CD4-positive, alpha-beta memory T cell (primary cell): ENCODE data around the gene RAB39A. TPM values are rescaled to one million over a fixed set of nuclear protein-coding genes. Genes with fewer than 3 reads are reported as not detected.

Experiments
- CTCF ChIA-PET: fragments of 350-600 bp; sonication (Branson Sonifier 250); formaldehyde crosslinking; loops from one replicate; lab custom pipeline; 2021; ENCODE audit warnings: inconsistent platforms; ENCODE audit not compliant: partially characterized antibody; lab: Charles Lee
- POLR2A ChIA-PET: fragments of 350-600 bp; sonication (Branson Sonifier 250); formaldehyde crosslinking; loops from one replicate; lab custom pipeline; 2021; ENCODE audit not compliant: partially characterized antibody; lab: Charles Lee
- DNase-seq, 5 donors: peaks; one replicate each; pipeline versions ENCODE4 v3.0.0 to v3.0.0-alpha.2; 2020 to 2022; ENCODE audit warnings: mixed read lengths in 1 of 5
- H3K27ac ChIP-seq: one replicate; pipeline ENCODE4 v1.7.0; 2013; ENCODE audit warnings: low read depth, low read length
- H3K27me3 ChIP-seq: 2 replicates; pipeline ENCODE4 v1.7.0; 2013; ENCODE audit warnings: mild to moderate bottlenecking, low read length, moderate library complexity; ENCODE audit not compliant: insufficient read depth
- H3K36me3 ChIP-seq: 2 replicates; pipeline ENCODE4 v1.7.0; 2013; ENCODE audit warnings: mild to moderate bottlenecking, low read length, moderate library complexity; ENCODE audit not compliant: insufficient read depth
- H3K4me1 ChIP-seq: 2 replicates; pipeline ENCODE4 v1.7.0; 2013; ENCODE audit warnings: mild to moderate bottlenecking, low read length, moderate library complexity; ENCODE audit not compliant: insufficient read depth
- H3K4me3 ChIP-seq, 2 donors: one replicate each; pipeline ENCODE4 v1.7.0; 2013; ENCODE audit warnings: low read length in 2 of 2, mild to moderate bottlenecking in 1 of 2
- H3K9me3 ChIP-seq, 2 donors: one replicate each; pipeline ENCODE4 v1.7.0; 2013; ENCODE audit warnings: low read length in 2 of 2, control low read depth in 1 of 2; ENCODE audit not compliant: control insufficient read depth in 1 of 2
- H3K27ac Mint-ChIP-seq, 7 donors: one replicate each; pipeline ENCODE4 v1.8.0; 2020 to 2021; ENCODE audit warnings: mixed read lengths in 7 of 7, mild to moderate bottlenecking in 6 of 7, inconsistent platforms in 3 of 7, moderate library complexity in 3 of 7
- H3K27me3 Mint-ChIP-seq, 2 donors: one replicate each; pipeline ENCODE4 v1.8.0; 2020 to 2021; ENCODE audit warnings: mixed read lengths in 2 of 2
- H3K36me3 Mint-ChIP-seq, 2 donors: one replicate each; pipeline ENCODE4 v1.8.0; 2020 to 2021; ENCODE audit warnings: mixed read lengths in 2 of 2, inconsistent platforms in 1 of 2, mild to moderate bottlenecking in 1 of 2
- H3K4me1 Mint-ChIP-seq, 4 donors: one replicate each; pipeline ENCODE4 v1.8.0; 2020 to 2021; ENCODE audit warnings: mixed read lengths in 4 of 4, mild to moderate bottlenecking in 1 of 4
- H3K4me3 Mint-ChIP-seq, 8 donors: one replicate each; pipeline ENCODE4 v1.8.0; 2020 to 2021; ENCODE audit warnings: mixed read lengths in 8 of 8, mild to moderate bottlenecking in 7 of 8, moderate library complexity in 6 of 8, inconsistent platforms in 3 of 8
- H3K9me3 Mint-ChIP-seq, 8 donors: one replicate each; pipeline ENCODE4 v1.8.0; 2020 to 2021; ENCODE audit warnings: mixed read lengths in 8 of 8, mild to moderate bottlenecking in 5 of 8, inconsistent platforms in 3 of 8, moderate library complexity in 1 of 8
- intact Hi-C: fragments of 100-400 bp; cut with micrococcal nuclease; formaldehyde crosslinking; loops from one replicate; pipeline ENCODE4 v1.15.1; 2023
- polyA plus RNA-seq, 2 donors: library from polyadenylated mRNA; unstranded; fragments of 300-500 nt; fragmentation: Illumina TruSeq; gene quantifications; one replicate each; pipeline ENCODE4 v1.2.3, GENCODE V29; 2021
- total RNA-seq, 2 experiments: library from RNA; stranded (reverse); gene quantifications; one replicate each; pipeline ENCODE4 v1.2.3, GENCODE V29; 2021

RAB39A gene
- total and polyA plus RNA-seq, 4 experiments from 2014 or later, result 0.17 TPM; not detected in 3

DNA sequence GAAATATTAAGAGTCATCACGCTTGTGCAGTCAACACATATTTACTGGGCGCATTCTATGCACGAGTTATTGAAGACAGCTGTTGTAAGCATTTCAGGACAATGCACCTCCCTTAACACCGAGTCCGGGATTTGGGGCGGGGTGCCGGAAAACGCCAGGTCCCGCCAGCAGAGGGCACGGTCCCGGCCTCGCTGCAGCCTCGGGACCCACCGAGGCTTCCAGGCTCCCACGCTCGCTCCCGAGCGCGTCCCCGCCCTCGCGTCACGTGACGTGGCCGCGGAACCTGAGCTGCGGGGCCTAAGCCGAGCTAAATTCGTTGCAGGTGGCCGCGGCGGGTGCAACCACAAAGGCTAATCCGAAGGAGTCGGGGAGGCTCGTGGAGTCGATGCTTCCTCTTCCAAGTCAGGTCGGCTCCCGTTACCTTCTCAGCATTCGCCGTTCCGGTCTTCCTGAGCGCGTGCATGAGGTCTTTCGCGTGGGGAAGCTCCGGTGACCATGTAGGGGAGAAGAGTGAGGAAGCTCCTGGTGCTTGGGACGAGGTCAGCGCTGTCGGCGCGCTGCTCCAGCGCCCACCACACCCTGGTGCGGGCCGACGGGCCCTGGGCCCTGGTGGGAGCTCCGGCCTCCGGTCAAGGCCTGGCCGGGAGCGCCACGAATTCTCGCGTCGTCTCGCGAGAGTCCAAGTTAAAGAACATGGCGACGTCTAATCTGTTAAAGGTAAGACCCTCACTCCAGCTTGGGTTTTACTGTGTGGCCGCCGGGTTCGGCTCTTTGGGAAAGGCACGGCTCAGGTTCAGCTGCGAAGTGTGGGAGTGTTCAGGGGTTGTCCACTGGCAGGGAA lies 80.6 kb downstream of the RAB39A start, which contains the start of gene CUL5:
Gene CUL5 (plus strand): TSS at position 243 of the 841 bp plus-strand sequence. CDS start 451 bp downstream, at position 694.
- peak within 1 kb of the TSS; percentile 96 for H3K27ac ChIP-seq
- Mint-ChIP-seq H3K4me3 (peak within 1 kb of the TSS; percentile 94 to 100 (median 99)), H3K4me1 (peaks cover 0 to 18% (median 14%) of the 10 kb centered on the region in 4 donors), H3K27ac (peak within 1 kb of the TSS; percentile 92 to 98 (median 97)), H3K36me3 (peaks cover 3 to 22% of the 10 kb centered on the region in 2 donors), H3K9me3 (no peaks in the 10 kb centered on the region), H3K27me3 (no peaks in the 10 kb centered on the region)
- DNase-seq, result peak; percentile 87 to 91 (median 89)
- peak within 1 kb of the TSS; percentile 98 to 100 for H3K4me3 ChIP-seq
- H3K36me3 ChIP-seq, result no peaks in the 10 kb centered on the region
- no peaks in the 10 kb centered on the region for H3K27me3 ChIP-seq
- no peaks in the 10 kb centered on the region for H3K9me3 ChIP-seq
- intact Hi-C loops, result loop anchor here (1.0 to 5.0 kb wide), 8 partner anchors 112 to 656 kb away; partner anchors contain the start of genes ACAT1, ALKBH8, ATM and C11orf65
- ChIA-PET POLR2A (interaction anchor here (0.8 to 1.7 kb wide), 14 partner anchors 9 to 656 kb away, joined by 3 to 10 read pairs (median 3); partner anchors contain the start of genes ACAT1, ATM, C11orf65 and DDX10), CTCF (interaction anchor here (0.7 to 2.1 kb wide), 21 partner anchors 9 to 726 kb away, joined by 3 to 15 read pairs (median 3); partner anchors contain the start of genes CWF19L2 and DDX10)
- peaks cover 48% of the 10 kb centered on the region for H3K4me1 ChIP-seq

DNA sequence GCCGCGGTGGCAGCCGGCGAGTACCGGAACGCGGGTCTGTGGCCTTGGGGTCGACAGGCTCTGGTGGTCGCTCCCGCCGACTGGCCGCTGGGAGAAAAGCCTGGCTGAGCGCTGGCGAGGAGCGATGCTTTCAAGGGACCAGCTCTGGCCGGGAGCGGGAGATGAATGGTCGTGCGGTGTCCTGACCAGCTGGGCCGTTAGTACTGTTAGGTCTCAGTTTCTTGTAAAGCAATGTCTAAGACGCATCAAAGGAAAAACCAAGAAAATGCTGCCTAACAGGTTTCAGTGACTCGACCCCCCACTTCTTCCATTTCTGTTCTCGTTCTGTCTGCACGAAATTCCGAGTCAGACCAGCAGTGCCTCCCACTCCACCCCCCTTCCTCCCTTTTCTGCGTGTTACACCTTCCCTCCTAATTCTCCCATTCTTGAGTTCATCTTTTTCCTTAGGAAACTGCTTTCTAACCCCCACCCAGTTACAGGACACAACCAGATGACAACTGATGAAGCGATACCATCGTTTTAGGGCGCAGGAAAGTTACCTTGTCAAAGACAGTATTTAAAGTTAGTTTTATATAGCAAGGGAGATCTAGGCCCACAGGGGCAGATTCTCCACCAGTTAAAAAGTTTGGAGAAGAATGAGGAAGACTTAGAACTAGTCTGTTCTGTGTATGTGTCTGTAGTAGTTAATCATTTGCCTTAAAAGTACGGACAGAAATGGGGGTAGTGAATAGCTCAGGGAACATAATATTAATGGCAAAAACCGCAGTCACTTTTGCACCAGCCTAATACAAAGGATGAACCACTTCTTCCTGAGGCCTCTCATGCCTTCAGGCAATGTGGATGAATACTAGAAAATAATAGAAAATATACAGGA lies 81.5 kb downstream of the RAB39A start:
- H3K27ac ChIP-seq, result peak overlapping the region; percentile 96
- H3K36me3 ChIP-seq, result no peaks in the 10 kb centered on the region
- no peaks in the 10 kb centered on the region for H3K27me3 ChIP-seq
- POLR2A ChIA-PET, result interaction anchor here (0.8 to 1.7 kb wide), 12 partner anchors 8 to 655 kb away, joined by 3 to 10 read pairs (median 4); partner anchors contain the start of genes ACAT1, ATM, C11orf65 and DDX10
- Mint-ChIP-seq H3K36me3 (peaks cover 3 to 22% of the 10 kb centered on the region in 2 donors), H3K27me3 (no peaks in the 10 kb centered on the region), H3K4me1 (peaks cover 0 to 18% (median 15%) of the 10 kb centered on the region in 4 donors), H3K9me3 (no peaks in the 10 kb centered on the region), H3K4me3 (peak overlapping the region; percentile 94 to 100 (median 99)), H3K27ac (peak overlapping the region; percentile 92 to 98 (median 97))
- no peak for DNase-seq
- peak overlapping the region; percentile 98 to 100 for H3K4me3 ChIP-seq
- H3K4me1 ChIP-seq, result peaks cover 55% of the 10 kb centered on the region
- CTCF ChIA-PET, result interaction anchor here (0.8 to 2.1 kb wide), 14 partner anchors 9 to 725 kb away, joined by 3 to 15 read pairs (median 3); partner anchors contain the start of gene DDX10
- intact Hi-C loops, result loop anchor here (1.0 to 5.0 kb wide), 6 partner anchors 111 to 655 kb away; partner anchors contain the start of genes ACAT1, ATM, C11orf65 and DDX10
- H3K9me3 ChIP-seq, result no peaks in the 10 kb centered on the region

DNA sequence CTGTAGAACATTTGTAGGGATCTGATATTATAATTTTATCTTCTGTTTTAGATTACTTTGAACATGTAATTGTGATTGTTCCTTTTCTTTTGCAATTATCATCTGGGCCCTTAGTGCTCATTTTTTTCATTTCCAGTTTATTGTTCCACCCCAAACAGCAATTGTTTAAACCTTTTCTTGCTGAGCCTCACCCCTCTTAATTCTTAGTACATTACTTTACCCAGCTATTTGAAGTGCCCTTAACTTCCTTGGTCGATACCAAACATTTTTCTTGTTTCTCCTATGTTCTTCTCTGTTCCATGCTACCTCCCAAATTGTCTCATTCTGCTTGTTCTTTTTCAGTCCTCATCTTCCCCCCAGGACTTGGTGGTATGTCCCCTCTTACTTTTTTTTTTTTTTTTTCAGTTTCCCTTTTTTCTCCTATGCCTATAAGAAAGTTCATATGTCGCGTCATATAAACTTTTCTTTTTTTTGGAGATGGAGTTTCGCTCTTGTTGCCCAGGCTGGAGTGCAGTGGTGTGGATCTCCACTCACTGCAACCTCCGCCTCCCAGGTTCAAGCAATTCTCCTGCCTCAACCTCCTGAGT lies 84.0 kb downstream of the RAB39A start:
- CTCF ChIA-PET, result interaction anchor here (1.3 kb wide), 1 partner anchor 21 kb away, joined by 4 read pairs; no protein-coding TSS in a partner anchor
- Mint-ChIP-seq H3K27me3 (no peaks in the 10 kb centered on the region), H3K4me3 (no peak overlapping the region), H3K36me3 (peaks cover 11 to 33% of the 10 kb centered on the region in 2 donors), H3K9me3 (no peaks in the 10 kb centered on the region), H3K27ac (no peak overlapping the region), H3K4me1 (peaks cover 24 to 38% (median 34%) of the 10 kb centered on the region in 4 donors)
- intact Hi-C loops, result no loop called here
- Histone ChIP-seq H3K9me3 (no peaks in the 10 kb centered on the region), H3K27me3 (no peaks in the 10 kb centered on the region), H3K36me3 (no peaks in the 10 kb centered on the region), H3K27ac (no peak overlapping the region), H3K4me1 (peaks cover 70% of the 10 kb centered on the region), H3K4me3 (no peak overlapping the region)
- POLR2A ChIA-PET, result no interaction called here
- DNase-seq, result no peak

Other genes starting within 250 kb of the RAB39A start
- not detected for gene SLN, start 216.4 kb upstream of the RAB39A start, total RNA-seq
- gene SLN, start 216.4 kb upstream of the RAB39A start, polyA plus RNA-seq, result not detected
- 1 to 10 TPM; 6.5 to 7.9 TPM for gene SLC35F2, start 69.7 kb upstream of the RAB39A start, total RNA-seq
- gene SLC35F2, start 69.7 kb upstream of the RAB39A start, polyA plus RNA-seq, result 10 to 100 TPM in 1 of 2 donors, 1 to 10 TPM in 1; 5.9 to 11.9 TPM
- 10 to 100 TPM; 37.3 to 38.9 TPM for gene CUL5, start 80.5 kb downstream of the RAB39A start, total RNA-seq
- 10 to 100 TPM; 27.4 to 31.7 TPM for gene CUL5, start 80.5 kb downstream of the RAB39A start, polyA plus RNA-seq
- 10 to 100 TPM; 19.3 to 19.5 TPM for gene ACAT1, start 193.1 kb downstream of the RAB39A start, total RNA-seq
- gene ACAT1, start 193.1 kb downstream of the RAB39A start, polyA plus RNA-seq, result 10 to 100 TPM; 42.7 to 54.2 TPM